HepG2 (cell line): ENCODE measurements around the gene DMRT1. TPM values are rescaled to one million over a fixed set of nuclear protein-coding genes. Genes with fewer than 3 reads are reported as not detected.

Source experiments
- ATAC-seq: fragments of 200-7000 bp; cut with Tn5 transposase; 3 replicates; pipeline ENCODE4 v1.9.1; 2020; ENCODE audit warnings: mild to moderate bottlenecking, moderate library complexity
- BruUV-seq: library from RNA; stranded (reverse); fragments of 400-500 nt; replicated peaks from 2 replicates; lab custom pipeline; 2021; lab: Mats Ljungman, UMichigan
- CTCF ChIA-PET: fragments of 300-600 bp; formaldehyde crosslinking; extraction: SDS; loops from one replicate; lab custom pipeline; 2021; ENCODE audit warnings: low total read pairs, inconsistent platforms, low intra/inter-chr PET ratio; lab: Yijun Ruan, JAX
- POLR2A ChIA-PET: fragments of 350-600 bp; sonication (Branson Sonifier 250); formaldehyde crosslinking; loops from one replicate; lab custom pipeline; 2020; ENCODE audit warnings: antibody characterized with exemption, inconsistent platforms; lab: Yijun Ruan, JAX
- DNase-seq: peaks from one replicate; pipeline ENCODE4 v3.0.0-alpha.2; 2015; ENCODE audit warnings: low spot score
- FAIRE-seq: peaks from 3 replicates; lab custom pipeline; 2011; peaks lifted over from hg19 to GRCh38; lab: Jason Lieb, UNC
- H2AFZ ChIP-seq: one replicate; pipeline ENCODE4 v1.6.1; 2011; ENCODE audit warnings: low read length, inconsistent platforms
- H3K27ac ChIP-seq: fragments of 300-600 bp; 3 replicates; pipeline ENCODE4 v1.8.0; 2011; ENCODE audit warnings: mixed run types, mild to moderate bottlenecking, mixed read lengths, low read length, inconsistent platforms; ENCODE audit not compliant: insufficient read depth; ENCODE audit errors: extremely low read length
- H3K27me3 ChIP-seq, 2 experiments: fragments of 200-600 bp in 1 of 2; 2 replicates in 1 of 2; 3 replicates in 1 of 2; pipeline versions ENCODE4 v1.6.0 to v1.8.0; 2011; ENCODE audit warnings: low read length in 2 of 2, mild to moderate bottlenecking in 2 of 2, moderate library complexity in 2 of 2, inconsistent platforms in 1 of 2; ENCODE audit not compliant: insufficient read depth in 2 of 2, control insufficient read depth in 1 of 2
- H3K36me3 ChIP-seq, 2 experiments: fragments of 200-600 bp in 1 of 2; replicated peaks in 1 of 2; 2 replicates in 1 of 2; 3 replicates in 1 of 2; pipeline versions ENCODE4 v1.5.1 to v1.8.0; 2011; ENCODE audit warnings: low read length in 2 of 2, inconsistent platforms in 1 of 2; ENCODE audit not compliant: insufficient read depth in 2 of 2, control insufficient read depth in 1 of 2
- H3K4me1 ChIP-seq: 2 replicates; pipeline ENCODE4 v1.5.1; 2012; ENCODE audit warnings: low read length, inconsistent platforms; ENCODE audit not compliant: insufficient read depth
- H3K4me2 ChIP-seq: 2 replicates; pipeline ENCODE4 v1.6.0; 2011; ENCODE audit warnings: low read depth, low read length, inconsistent platforms
- H3K4me3 ChIP-seq, 3 experiments: fragments of 200-600 bp in 1 of 3; sonication (generic), shearing (Covaris generic) in 1 of 3; replicated peaks in 1 of 3; 2 replicates each; pipeline ENCODE4 v1.5.1; 2011 to 2016; ENCODE audit warnings: low read length in 3 of 3, inconsistent platforms in 2 of 3, low read depth in 2 of 3, mild to moderate bottlenecking in 2 of 3, control low read depth in 1 of 3, mixed read lengths in 1 of 3; ENCODE audit not compliant: insufficient read depth in 1 of 3
- H3K79me2 ChIP-seq: one replicate; pipeline ENCODE4 v1.6.1; 2011; ENCODE audit warnings: low read length, inconsistent platforms; ENCODE audit not compliant: insufficient read depth
- H3K9ac ChIP-seq: 2 replicates; pipeline ENCODE4 v1.6.0; 2011; ENCODE audit warnings: mild to moderate bottlenecking, low read depth, low read length, inconsistent platforms; ENCODE audit not compliant: insufficient read depth
- H3K9me3 ChIP-seq: 2 replicates; pipeline ENCODE4 v1.5.1; 2012; ENCODE audit warnings: mild to moderate bottlenecking, low read length
- H4K20me1 ChIP-seq: 2 replicates; pipeline ENCODE4 v1.6.0; 2011; ENCODE audit warnings: inconsistent platforms, mild to moderate bottlenecking, low read length, moderate library complexity; ENCODE audit not compliant: insufficient read depth
- HMG20A ChIP-seq: IDR thresholded peaks from 2 replicates; pipeline ENCODE4 v1.6.1; 2016; ENCODE audit warnings: borderline replicate concordance
- KIAA2018 ChIP-seq: sonication (generic); formaldehyde crosslinking; IDR thresholded peaks from 2 replicates; pipeline ENCODE4 v1.5.0; 2020; ENCODE audit warnings: mild to moderate bottlenecking, missing genetic modification reagents, borderline replicate concordance
- MED13 ChIP-seq: sonication (generic); formaldehyde crosslinking; IDR thresholded peaks from 2 replicates; pipeline ENCODE4 v1.5.0; 2020; ENCODE audit warnings: missing genetic modification reagents
- SOX13 ChIP-seq, 3 experiments: fragments of 450-650 bp in 1 of 3; sonication (generic) in 1 of 3; formaldehyde crosslinking in 1 of 3; IDR thresholded peaks in 2 of 3; conservative IDR thresholded peaks in 1 of 3; 2 replicates each; pipeline versions ENCODE4 v1.5.0 to v1.6.1; 2016 to 2020; ENCODE audit warnings: antibody characterized with exemption in 1 of 3, mild to moderate bottlenecking in 1 of 3, missing compliant biosample characterization in 1 of 3, missing genetic modification reagents in 1 of 3, moderate library complexity in 1 of 3
- ZNF318 ChIP-seq: sonication (generic); formaldehyde crosslinking; IDR thresholded peaks from 2 replicates; pipeline ENCODE4 v1.4.0; 2020; ENCODE audit warnings: mild to moderate bottlenecking, missing genetic modification reagents
- ZNF510 ChIP-seq: sonication (generic); formaldehyde crosslinking; IDR thresholded peaks from 2 replicates; pipeline ENCODE4 v1.4.0; 2020; ENCODE audit warnings: low read depth, mild to moderate bottlenecking, missing genetic modification reagents
- ZSCAN12 ChIP-seq: sonication (generic); formaldehyde crosslinking; IDR thresholded peaks from 2 replicates; pipeline ENCODE4 v1.9.0; 2021; ENCODE audit warnings: mild to moderate bottlenecking, missing genetic modification reagents
- WGBS: methylation state at CpG from one replicate; pipeline ENCODE4 v1.1.6; 2017; ENCODE audit warnings: low lambda C conversion rate; 5-methylcytosine and 5-hydroxymethylcytosine counted together
- in situ Hi-C: cut with HindIII; loops from 2 replicates; pipeline ENCODE4 v1.10.0; 2017; ENCODE audit warnings: low pct_unique_long_range_greater_than_20kb; ENCODE audit not compliant: extremely low pct_ligation_motif_present
- intact Hi-C: fragments of 100-400 bp; cut with micrococcal nuclease; formaldehyde crosslinking; loops from one replicate; pipeline ENCODE4 v1.10.0; 2022; ENCODE audit not compliant: unreplicated experiment
- polyA plus RNA-seq, 8 experiments: library from polyadenylated mRNA; depleted of rRNA in 3 of 8; stranded (reverse) in 7 of 8; unstranded in 1 of 8; fragments of >200 nt; fragmentation: Illumina TruSeq in 4 of 8; extraction: Trizol in 4 of 8; gene quantifications; 2 replicates each; pipeline versions ENCODE4 v1.2.1 to v1.2.3, GENCODE V29; 2011 to 2016; ENCODE audit warnings: low read depth in 4 of 8, missing spikeins in 1 of 8, mixed read lengths in 1 of 8; ENCODE audit not compliant: insufficient read depth in 1 of 8
- total RNA-seq, 5 experiments: library from RNA; depleted of rRNA; stranded (reverse); fragments of >200 nt; fragmentation: Illumina TruSeq; extraction: Trizol; gene quantifications; 2 replicates each; pipeline ENCODE4 v1.2.3, GENCODE V29; 2016; ENCODE audit warnings: low read depth in 1 of 5

DMRT1 gene
- total and polyA plus RNA-seq, 2 of the 13 experiments (the other 11 are each of a cell fraction or from before 2014, with no cell fraction given), result not detected

GRCh38 chr9:878239-878638 is 36.7 kb downstream of the DMRT1 start:
- H4K20me1 ChIP-seq, result no peaks in the 10 kb centered on the region
- ATAC-seq (no peak), FAIRE-seq (no peak), DNase-seq (no peak)
- no peak overlapping the region for H3K4me2 ChIP-seq
- in situ Hi-C loops (no loop called here), intact Hi-C loops (no loop called here)
- H3K4me3 ChIP-seq, result no peak overlapping the region
- peaks cover 0 to 8% of the 10 kb centered on the region in 2 experiments; a peak in 2 of 5 replicates for H3K27me3 ChIP-seq
- ChIA-PET CTCF (no interaction called here), POLR2A (no interaction called here)
- H3K9ac ChIP-seq, result no peak overlapping the region
- H3K27ac ChIP-seq, result no peak overlapping the region
- 14% methylated on average over 5 of the region's 5 CpGs for WGBS
- H3K9me3 ChIP-seq, result no peaks in the 10 kb centered on the region
- no peaks in the 10 kb centered on the region for H3K36me3 ChIP-seq
- no peaks in the 10 kb centered on the region for H3K79me2 ChIP-seq
- no peak overlapping the region for H2AFZ ChIP-seq
- H3K4me1 ChIP-seq, result no peaks in the 10 kb centered on the region
- no TSS peak for BruUV-seq
- no peak for TF ChIP-seq SOX13 (IDR thresholded peaks at IDR 0.05)
- TF ChIP-seq SOX13 (CRISPR knock-in tag; conservative IDR thresholded peaks at IDR 0.05 in 1 of 2, IDR thresholded peaks at IDR 0.05 in 1 of 2), result no peak
- TF ChIP-seq HMG20A, result no peak
- no peak for TF ChIP-seq MED13 (CRISPR knock-in tag)
- TF ChIP-seq ZNF510 (CRISPR knock-in tag), result no peak
- TF ChIP-seq KIAA2018, result no peak
- no peak for TF ChIP-seq ZSCAN12 (CRISPR knock-in tag)
- TF ChIP-seq ZNF318, result no peak
